Activated CD8-positive, alpha-beta memory T cell treated with anti-CD3 and anti-CD28 coated beads, Interleukin-2, amount 10 ng/mL, durations not matched to agents 7 days and 5 days (primary cell): ENCODE data around the gene TMEFF2. TPM values are rescaled to one million over a fixed set of nuclear protein-coding genes. Genes with fewer than 3 reads are reported as not detected.
"Not testable (repeated sequence)": the region's sequence is repeated elsewhere in the genome, so short reads cannot be mapped to it uniquely, and the experiment has no call there.

ENCODE experiments used
- ATAC-seq: fragments of 150-1000 bp; cut with Tn5 transposase; one replicate; pipeline ENCODE4 v1.10.0; 2021; ENCODE audit warnings: moderate library complexity
- CTCF ChIA-PET: fragments of 350-600 bp; sonication (Branson Sonifier 250); formaldehyde crosslinking; loops from one replicate; lab custom pipeline; 2021; ENCODE audit warnings: antibody characterized with exemption; lab: Charles Lee
- DNase-seq: peaks from one replicate; pipeline ENCODE4 v3.0.0-alpha.2; 2020
- H3K27ac Mint-ChIP-seq: one replicate; pipeline ENCODE4 v1.8.0; 2021; ENCODE audit warnings: mild to moderate bottlenecking, mixed read lengths
- H3K27me3 Mint-ChIP-seq: one replicate; pipeline ENCODE4 v1.8.0; 2021; ENCODE audit warnings: mixed read lengths
- H3K36me3 Mint-ChIP-seq: one replicate; pipeline ENCODE4 v1.8.0; 2021; ENCODE audit warnings: mild to moderate bottlenecking, mixed read lengths
- H3K4me1 Mint-ChIP-seq: one replicate; pipeline ENCODE4 v1.8.0; 2021; ENCODE audit warnings: mixed read lengths
- H3K4me3 Mint-ChIP-seq: one replicate; pipeline ENCODE4 v1.8.0; 2021; ENCODE audit warnings: mild to moderate bottlenecking, moderate library complexity, mixed read lengths
- H3K9me3 Mint-ChIP-seq: one replicate; pipeline ENCODE4 v1.8.0; 2022; ENCODE audit warnings: low read depth, mixed read lengths
- total RNA-seq, 2 experiments: library from RNA; stranded (reverse); gene quantifications; one replicate each; pipeline ENCODE4 v1.2.3, GENCODE V29; 2021

TMEFF2 gene
- total RNA-seq, 2 experiments from 2014 or later = not detected

- DNase-seq = no peak
- Mint-ChIP-seq H3K27me3 (peaks cover 14% of the 10 kb centered on the region), H3K36me3 (no peaks in the 10 kb centered on the region), H3K4me1 (no peaks in the 10 kb centered on the region), H3K27ac (no peak overlapping the region), H3K4me3 (no peak overlapping the region), H3K9me3 (no peaks in the 10 kb centered on the region)
- CTCF ChIA-PET = no interaction called here
- ATAC-seq = no peak
Observed at GRCh38 chr2:191927319-191927867, 267.3 kb downstream of the TMEFF2 start.

- no peaks in the 10 kb centered on the region for H3K36me3 Mint-ChIP-seq
- CTCF ChIA-PET = no interaction called here
- no peak overlapping the region for H3K27ac Mint-ChIP-seq
- peaks cover 14% of the 10 kb centered on the region for H3K27me3 Mint-ChIP-seq
- no peak overlapping the region for H3K4me3 Mint-ChIP-seq
- ATAC-seq (no peak), DNase-seq (no peak)
- H3K9me3 Mint-ChIP-seq = no peaks in the 10 kb centered on the region
- no peaks in the 10 kb centered on the region for H3K4me1 Mint-ChIP-seq
Observed at GRCh38 chr2:191926671-191927070, 268.1 kb downstream of the TMEFF2 start.

GRCh38 chr2:191923652-191923997, 271.1 kb downstream of the TMEFF2 start:
- Mint-ChIP-seq H3K27ac (no peak overlapping the region), H3K27me3 (peaks cover 9% of the 10 kb centered on the region), H3K36me3 (no peaks in the 10 kb centered on the region), H3K4me1 (no peaks in the 10 kb centered on the region), H3K4me3 (no peak overlapping the region), H3K9me3 (no peaks in the 10 kb centered on the region)
- CTCF ChIA-PET = no interaction called here
- ATAC-seq = no peak
- DNase-seq = no peak

GRCh38 chr2:191922736-191923651, 271.7 kb downstream of the TMEFF2 start:
- H3K27me3 Mint-ChIP-seq = peaks cover 6% of the 10 kb centered on the region
- CTCF ChIA-PET = interaction anchor here (1.2 kb wide), 1 partner anchor 368 kb away, joined by 3 read pairs; no protein-coding TSS in a partner anchor
- no peak overlapping the region for H3K27ac Mint-ChIP-seq
- no peaks in the 10 kb centered on the region for H3K9me3 Mint-ChIP-seq
- no peak overlapping the region for H3K4me3 Mint-ChIP-seq
- H3K4me1 Mint-ChIP-seq = no peaks in the 10 kb centered on the region
- no peaks in the 10 kb centered on the region for H3K36me3 Mint-ChIP-seq
- DNase-seq (no peak), ATAC-seq (no peak)

GRCh38 chr2:191921650-191922049, 273.1 kb downstream of the TMEFF2 start:
- H3K27ac Mint-ChIP-seq, H3K9me3 Mint-ChIP-seq, H3K36me3 Mint-ChIP-seq, ATAC-seq, H3K4me1 Mint-ChIP-seq, H3K4me3 Mint-ChIP-seq, H3K27me3 Mint-ChIP-seq, DNase-seq: not testable (repeated sequence)
- CTCF ChIA-PET = interaction anchor here (1.2 kb wide), 1 partner anchor 367 kb away, joined by 3 read pairs; no protein-coding TSS in a partner anchor

GRCh38 chr2:191920502-191920901, 274.2 kb downstream of the TMEFF2 start:
- CTCF ChIA-PET = no interaction called here
- Mint-ChIP-seq H3K36me3 (no peaks in the 10 kb centered on the region), H3K4me3 (no peak overlapping the region), H3K9me3 (no peaks in the 10 kb centered on the region), H3K27me3 (peaks cover 12% of the 10 kb centered on the region), H3K27ac (no peak overlapping the region), H3K4me1 (no peaks in the 10 kb centered on the region)
- ATAC-seq (no peak), DNase-seq (no peak)

- DNase-seq = no peak
- Mint-ChIP-seq H3K4me1 (no peaks in the 10 kb centered on the region), H3K27ac (no peak overlapping the region), H3K27me3 (peaks cover 12% of the 10 kb centered on the region), H3K9me3 (no peaks in the 10 kb centered on the region), H3K4me3 (no peak overlapping the region), H3K36me3 (no peaks in the 10 kb centered on the region)
- CTCF ChIA-PET = no interaction called here
- no peak for ATAC-seq
Observed at GRCh38 chr2:191917967-191918651, 276.6 kb downstream of the TMEFF2 start.

- H3K27ac Mint-ChIP-seq = no peak overlapping the region
- no peak overlapping the region for H3K4me3 Mint-ChIP-seq
- CTCF ChIA-PET = no interaction called here
- no peak for ATAC-seq
- no peak for DNase-seq
- no peaks in the 10 kb centered on the region for H3K36me3 Mint-ChIP-seq
- H3K27me3 Mint-ChIP-seq = peaks cover 12% of the 10 kb centered on the region
- no peaks in the 10 kb centered on the region for H3K4me1 Mint-ChIP-seq
- no peaks in the 10 kb centered on the region for H3K9me3 Mint-ChIP-seq
Observed at GRCh38 chr2:191917430-191917881, 277.3 kb downstream of the TMEFF2 start.

GRCh38 chr2:191916826-191917225, 277.9 kb downstream of the TMEFF2 start:
- Mint-ChIP-seq H3K9me3 (no peaks in the 10 kb centered on the region), H3K4me3 (no peak overlapping the region), H3K36me3 (no peaks in the 10 kb centered on the region), H3K4me1 (no peaks in the 10 kb centered on the region), H3K27me3 (peaks cover 12% of the 10 kb centered on the region), H3K27ac (no peak overlapping the region)
- no peak for DNase-seq
- CTCF ChIA-PET = no interaction called here
- ATAC-seq = no peak

- no peaks in the 10 kb centered on the region for H3K9me3 Mint-ChIP-seq
- CTCF ChIA-PET = no interaction called here
- ATAC-seq = no peak
- DNase-seq = no peak
- H3K4me3 Mint-ChIP-seq = no peak overlapping the region
- H3K27me3 Mint-ChIP-seq = peaks cover 14% of the 10 kb centered on the region
- H3K27ac Mint-ChIP-seq = no peak overlapping the region
- H3K4me1 Mint-ChIP-seq = no peaks in the 10 kb centered on the region
- H3K36me3 Mint-ChIP-seq = no peaks in the 10 kb centered on the region
Observed at GRCh38 chr2:191915750-191916149, 279.0 kb downstream of the TMEFF2 start.

- Mint-ChIP-seq H3K27me3 (peaks cover 14% of the 10 kb centered on the region), H3K4me1 (no peaks in the 10 kb centered on the region), H3K4me3 (no peak overlapping the region), H3K36me3 (no peaks in the 10 kb centered on the region), H3K27ac (no peak overlapping the region), H3K9me3 (no peaks in the 10 kb centered on the region)
- ATAC-seq (no peak), DNase-seq (no peak)
- CTCF ChIA-PET = no interaction called here
Observed at GRCh38 chr2:191913796-191914195, 280.9 kb downstream of the TMEFF2 start.

- H3K36me3 Mint-ChIP-seq = no peaks in the 10 kb centered on the region
- peaks cover 14% of the 10 kb centered on the region for H3K27me3 Mint-ChIP-seq
- no peaks in the 10 kb centered on the region for H3K9me3 Mint-ChIP-seq
- no peak overlapping the region for H3K27ac Mint-ChIP-seq
- CTCF ChIA-PET = no interaction called here
- no peak for ATAC-seq
- no peak overlapping the region for H3K4me3 Mint-ChIP-seq
- DNase-seq = no peak
- H3K4me1 Mint-ChIP-seq = no peaks in the 10 kb centered on the region
Observed at GRCh38 chr2:191912764-191913163, 282.0 kb downstream of the TMEFF2 start.

- CTCF ChIA-PET = no interaction called here
- Mint-ChIP-seq H3K4me1 (no peaks in the 10 kb centered on the region), H3K27me3 (peaks cover 3% of the 10 kb centered on the region), H3K27ac (no peak overlapping the region), H3K9me3 (no peaks in the 10 kb centered on the region), H3K36me3 (no peaks in the 10 kb centered on the region), H3K4me3 (no peak overlapping the region)
- DNase-seq (no peak), ATAC-seq (no peak)
Observed at GRCh38 chr2:191910518-191910917, 284.2 kb downstream of the TMEFF2 start.
